Esophagus (tissue), 2 donors: Measurements from ENCODE around the gene BICDL2. TPM values are rescaled to one million over a fixed set of nuclear protein-coding genes. Genes with fewer than 3 reads are reported as not detected.

Experiments
- H3K27ac ChIP-seq, 2 donors: one replicate each; pipeline ENCODE4 v1.5.1; 2013; ENCODE audit warnings: low read depth in 2 of 2, mild to moderate bottlenecking in 2 of 2, inconsistent platforms in 1 of 2, low read length in 1 of 2, moderate library complexity in 1 of 2
- H3K27me3 ChIP-seq, 2 donors: one replicate each; pipeline ENCODE4 v1.6.1; 2013; ENCODE audit warnings: low read length in 2 of 2, control low read depth in 1 of 2, mild to moderate bottlenecking in 1 of 2; ENCODE audit not compliant: insufficient read depth in 2 of 2, control insufficient read depth in 1 of 2
- H3K36me3 ChIP-seq, 2 donors: one replicate each; pipeline ENCODE4 v1.6.1; 2013; ENCODE audit warnings: low read length in 1 of 2; ENCODE audit not compliant: control insufficient read depth in 2 of 2, insufficient read depth in 2 of 2
- H3K4me1 ChIP-seq, 2 donors: one replicate each; pipeline ENCODE4 v1.6.1; 2013; ENCODE audit warnings: low read length in 1 of 2; ENCODE audit not compliant: control insufficient read depth in 2 of 2, insufficient read depth in 2 of 2
- H3K4me3 ChIP-seq, 2 donors: one replicate each; pipeline ENCODE4 v1.5.1; 2013; ENCODE audit warnings: low read length in 2 of 2, mild to moderate bottlenecking in 2 of 2, low read depth in 1 of 2, moderate library complexity in 1 of 2
- H3K9me3 ChIP-seq, 2 donors: one replicate each; pipeline ENCODE4 v1.6.1; 2013; ENCODE audit warnings: mild to moderate bottlenecking in 2 of 2, low read depth in 1 of 2, low read length in 1 of 2, moderate library complexity in 1 of 2; ENCODE audit not compliant: control insufficient read depth in 2 of 2, insufficient read depth in 1 of 2
- WGBS, 2 donors: extraction: QIAGEN DNeasy Blood & Tissue Kit; methylation state at CpG; one replicate each; pipeline ENCODE4 v1.1.7; 2013; 5-methylcytosine and 5-hydroxymethylcytosine counted together
- polyA plus RNA-seq, 2 donors: library from polyadenylated mRNA; stranded (reverse); fragments of 200-250 nt; gene quantifications; one replicate each; pipeline ENCODE4 v1.2.3, GENCODE V29; 2013
- donor health status: healthy with polysubstance abuse.
- donor health status: Bipolar disorder and iron deficiency.

BICDL2 gene
- polyA plus RNA-seq, 2 donors = 144 to 149 TPM

DNA sequence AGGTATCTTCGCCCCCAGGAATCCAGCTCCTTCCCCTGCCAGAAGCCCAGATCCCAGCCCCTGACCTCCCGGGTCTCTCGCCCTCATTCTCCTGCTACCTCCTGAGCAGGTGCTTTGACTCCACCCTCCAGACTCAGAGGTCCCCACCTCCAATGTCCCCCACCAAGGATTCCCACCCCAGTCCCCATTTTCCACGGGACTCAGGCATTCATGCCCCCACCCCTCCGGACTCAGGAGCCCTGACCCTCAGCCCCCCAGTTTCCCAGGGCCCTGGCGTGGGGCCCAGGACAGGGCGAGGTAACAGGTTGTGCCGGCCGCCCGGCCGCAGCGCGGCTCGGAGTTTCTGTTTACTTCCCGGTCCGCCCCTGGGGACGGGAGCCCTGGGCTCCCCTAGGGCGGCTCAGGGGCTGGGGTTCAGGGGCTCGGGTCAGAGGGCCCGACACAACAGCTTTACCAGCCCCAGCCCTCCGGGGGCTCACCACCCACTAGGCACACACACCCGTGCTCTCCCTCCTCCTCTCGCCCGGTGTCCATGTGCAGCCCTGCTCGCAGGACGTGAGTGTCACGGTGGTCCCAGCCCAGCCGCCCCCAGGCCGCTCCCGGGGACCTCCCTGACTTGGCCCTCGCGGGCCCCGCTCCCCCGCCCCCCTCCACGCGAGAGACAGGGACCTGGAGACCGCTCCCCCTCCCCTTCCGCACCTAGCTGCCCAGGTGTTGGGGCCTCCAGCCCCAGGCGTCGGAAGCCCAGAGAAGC lies 595 bp downstream of the BICDL2 start:
- Histone ChIP-seq H3K4me3 (peak overlapping the region; percentile 61 to 69), H3K36me3 (peaks cover 0 to 4% of the 10 kb centered on the region in 2 donors), H3K9me3 (no peaks in the 10 kb centered on the region), H3K27ac (peak overlapping the region; percentile 84 to 85), H3K4me1 (peaks cover 4 to 5% of the 10 kb centered on the region in 2 donors), H3K27me3 (peaks cover 0 to 3% of the 10 kb centered on the region in 2 donors)
- 1 to 2% methylated on average over 36 to 40 of the region's 40 CpGs for WGBS, 2 donors

DNA sequence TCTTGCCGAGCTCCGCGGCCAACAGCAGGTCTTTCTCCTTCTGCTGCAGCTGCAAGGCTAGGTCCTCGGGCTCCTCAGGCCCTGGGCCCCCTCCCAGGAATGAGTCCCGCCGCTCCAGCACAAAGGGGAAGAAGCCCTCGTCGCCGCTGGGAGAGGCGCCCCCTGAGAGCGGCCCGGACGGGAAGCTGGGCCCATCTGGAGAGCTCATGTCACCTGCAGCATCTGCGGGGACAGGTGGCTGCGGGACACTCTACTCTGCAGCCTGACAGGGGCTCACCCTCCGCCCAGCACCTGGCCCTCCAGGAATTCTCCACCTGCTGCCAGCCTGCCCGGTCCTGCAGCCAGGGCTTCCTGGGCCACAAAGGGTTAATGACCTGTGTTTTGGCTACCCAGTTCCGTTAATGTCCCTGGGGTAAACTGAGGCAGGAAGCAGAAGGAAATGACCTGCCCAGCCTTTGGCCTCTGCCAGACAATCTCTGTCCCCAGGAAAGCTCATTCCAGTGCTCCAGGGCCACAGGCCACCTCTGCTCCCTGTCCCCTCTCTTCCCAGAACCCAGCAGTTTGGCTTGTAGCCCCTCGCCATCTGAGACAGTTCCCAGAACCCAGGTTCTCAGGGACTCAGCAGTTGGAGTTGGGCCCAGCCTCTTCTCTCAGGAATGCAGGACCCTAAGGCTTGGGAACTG lies 1.3 kb downstream of the BICDL2 start:
- H3K27ac ChIP-seq = peak overlapping the region; percentile 64 to 84
- peaks cover 4 to 5% of the 10 kb centered on the region in 2 donors for H3K4me1 ChIP-seq
- peaks cover 0 to 3% of the 10 kb centered on the region in 2 donors for H3K27me3 ChIP-seq
- H3K36me3 ChIP-seq = peaks cover 0 to 7% of the 10 kb centered on the region in 2 donors
- H3K9me3 ChIP-seq = no peaks in the 10 kb centered on the region
- H3K4me3 ChIP-seq = peak overlapping the region; percentile 61 to 69
- WGBS, 2 donors = 50 to 53% methylated on average over 17 to 19 of the region's 19 CpGs

DNA sequence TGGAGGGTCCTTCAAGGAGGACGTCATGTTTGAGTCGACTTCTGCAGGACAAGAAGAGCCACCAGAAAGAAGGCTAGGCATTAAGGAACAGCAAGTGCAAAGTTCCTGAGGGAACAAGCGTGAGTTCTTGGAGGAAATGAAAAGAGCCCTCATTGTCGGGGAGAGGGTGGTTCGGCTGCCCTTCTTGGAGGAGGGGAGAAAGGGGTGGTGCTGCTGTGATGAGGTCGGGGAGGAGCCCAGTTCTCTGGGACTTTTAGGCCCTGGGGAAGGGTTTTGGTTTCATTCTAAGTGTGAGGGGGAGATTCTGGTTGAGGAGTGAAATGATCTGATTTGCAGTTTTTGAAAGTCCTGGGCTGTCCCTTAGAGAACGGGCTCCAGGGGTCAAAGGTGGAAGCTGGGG lies 4.1 kb downstream of the BICDL2 start:
- 45 to 49% methylated on average over 7 of the region's 7 CpGs for WGBS, 2 donors
- Histone ChIP-seq H3K9me3 (peaks cover 0 to 3% of the 10 kb centered on the region in 2 donors), H3K36me3 (peaks cover 0 to 17% of the 10 kb centered on the region in 2 donors), H3K27ac (no peak overlapping the region), H3K27me3 (no peaks in the 10 kb centered on the region), H3K4me3 (no peak overlapping the region), H3K4me1 (peaks cover 7 to 20% of the 10 kb centered on the region in 2 donors)

DNA sequence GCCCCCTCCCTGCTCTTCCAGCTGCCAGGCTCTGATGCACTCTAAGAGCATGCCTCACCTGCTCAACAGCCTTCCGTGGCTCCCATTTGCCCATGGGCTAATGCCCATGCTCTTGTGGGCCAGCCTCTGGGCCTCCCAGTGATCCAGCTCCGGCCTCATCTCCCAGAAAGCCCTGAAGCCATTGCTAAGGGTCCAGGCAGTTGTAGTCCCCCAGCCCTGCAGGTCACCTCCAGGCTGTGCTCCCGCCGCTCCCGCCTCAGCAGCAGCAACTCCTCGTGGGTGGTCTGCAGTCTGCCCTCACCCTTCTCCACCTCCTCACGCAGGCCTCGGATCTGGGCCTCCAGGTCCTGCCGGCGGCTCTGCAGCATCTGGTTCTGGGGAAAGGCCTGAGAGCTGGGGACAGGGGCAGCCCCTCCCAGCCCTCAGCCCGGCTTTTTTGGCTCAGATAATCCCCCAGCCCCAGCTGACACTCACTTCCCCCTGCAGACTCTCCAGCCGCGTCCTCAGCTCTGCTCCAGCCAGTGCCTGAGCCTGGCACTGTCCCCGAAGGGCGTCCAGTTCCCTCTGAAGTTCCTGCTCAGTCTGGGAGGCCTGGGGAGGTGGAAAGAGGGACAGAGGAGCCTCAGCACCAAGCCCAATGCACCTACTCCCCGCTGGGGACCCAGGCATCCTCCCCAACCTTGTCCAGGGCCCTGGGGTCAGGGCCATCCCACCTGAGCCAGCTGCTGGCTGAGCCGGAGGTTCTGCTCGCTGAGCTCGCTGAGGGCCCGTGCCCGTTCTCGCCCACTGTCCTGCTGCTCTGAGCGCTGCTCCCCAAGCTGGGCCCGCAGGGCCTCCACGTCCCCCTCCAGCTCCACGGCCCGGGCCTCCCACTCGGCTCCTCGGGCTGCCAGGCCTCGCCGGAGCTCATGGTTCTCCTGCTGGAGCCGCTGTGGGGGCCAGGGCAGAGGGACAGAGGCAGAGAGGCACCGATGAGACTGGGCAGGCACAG lies 6.2 kb downstream of the BICDL2 start:
- no peak overlapping the region for H3K27ac ChIP-seq
- peaks cover 0 to 3% of the 10 kb centered on the region in 2 donors for H3K9me3 ChIP-seq
- H3K27me3 ChIP-seq = no peaks in the 10 kb centered on the region
- peaks cover 5 to 36% of the 10 kb centered on the region in 2 donors for H3K36me3 ChIP-seq
- peaks cover 7 to 19% of the 10 kb centered on the region in 2 donors for H3K4me1 ChIP-seq
- 75 to 79% methylated on average over 33 of the region's 33 CpGs for WGBS, 2 donors
- no peak overlapping the region for H3K4me3 ChIP-seq

DNA sequence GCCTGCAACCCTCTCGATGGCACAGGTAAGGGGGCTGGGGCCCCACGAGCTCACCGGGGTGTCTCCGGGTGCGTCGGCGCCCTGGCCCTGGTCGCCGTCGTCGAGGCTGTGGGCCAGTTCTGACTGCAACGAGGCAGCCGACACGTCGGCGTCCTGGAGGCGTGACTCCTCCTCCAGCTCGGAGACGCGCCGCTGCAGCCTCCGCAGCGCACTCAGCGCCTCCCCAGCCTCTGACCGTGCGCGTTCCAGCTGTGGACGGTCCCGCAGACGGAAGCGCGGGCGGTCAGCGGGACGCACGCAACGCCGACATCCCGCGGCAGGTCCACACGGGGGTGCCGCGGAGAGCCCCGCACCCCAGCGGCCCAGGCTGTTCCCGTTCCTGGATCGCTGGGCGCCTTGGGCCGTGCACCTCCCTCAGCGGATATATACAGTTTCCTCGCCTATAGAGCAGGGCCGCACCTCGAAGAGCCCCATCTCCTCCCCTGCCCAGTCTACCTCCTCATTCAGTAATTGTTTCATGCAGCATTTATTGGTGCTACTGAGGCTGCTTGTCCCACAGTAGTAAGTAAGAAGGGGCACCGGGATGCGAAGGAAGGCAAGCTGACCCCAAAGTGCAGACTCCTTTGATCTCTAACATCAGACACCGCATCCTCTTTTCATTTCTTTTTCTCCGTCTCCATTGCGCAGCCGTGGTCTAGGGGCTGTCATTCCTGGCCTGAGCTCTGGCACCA lies 7.1 kb downstream of the BICDL2 start:
- H3K27me3 ChIP-seq = no peaks in the 10 kb centered on the region
- H3K4me1 ChIP-seq = peaks cover 7 to 19% of the 10 kb centered on the region in 2 donors
- peak overlapping the region in 1 of 2 donors; percentile 3 for H3K4me3 ChIP-seq

DNA sequence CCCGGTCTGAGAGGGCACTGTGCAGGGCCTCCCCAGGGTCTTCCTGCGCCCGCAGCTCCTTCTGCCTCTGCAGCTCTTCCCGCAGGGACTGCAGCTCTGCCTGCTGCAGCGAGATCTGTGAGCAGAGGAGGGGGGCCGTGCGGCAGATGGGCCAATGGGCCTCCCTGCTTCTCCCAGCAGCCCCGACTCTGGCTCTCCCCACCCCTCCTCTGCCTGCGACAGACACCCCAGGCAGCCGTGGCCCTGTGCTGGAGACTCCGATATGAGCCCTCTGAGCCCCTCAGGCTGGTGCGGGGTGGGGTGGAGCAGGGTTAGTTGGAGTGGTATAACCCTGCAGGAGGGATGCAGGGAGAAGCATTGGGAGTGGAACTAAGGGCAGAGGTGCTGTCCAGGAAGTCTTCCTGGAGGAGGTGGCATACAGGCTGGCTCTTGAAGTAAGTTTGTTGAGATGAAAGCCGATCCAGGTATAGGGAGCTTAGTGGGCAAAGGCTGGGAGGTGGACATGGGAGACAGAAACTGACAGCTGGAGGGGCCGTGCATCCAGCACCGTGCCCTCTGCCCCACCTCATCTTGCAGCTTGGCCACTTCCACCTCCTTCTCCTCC lies 7.9 kb downstream of the BICDL2 start:
- 22 to 48% methylated on average over 15 of the region's 15 CpGs for WGBS, 2 donors
- Histone ChIP-seq H3K27me3 (no peaks in the 10 kb centered on the region), H3K4me1 (peaks cover 7 to 19% of the 10 kb centered on the region in 2 donors), H3K27ac (no peak overlapping the region), H3K36me3 (peaks cover 5 to 36% of the 10 kb centered on the region in 2 donors), H3K9me3 (peaks cover 0 to 3% of the 10 kb centered on the region in 2 donors), H3K4me3 (no peak overlapping the region)

More for the DNA sequence above, 7.1 kb downstream of the BICDL2 start:
- no peak overlapping the region for H3K27ac ChIP-seq
- H3K9me3 ChIP-seq = peaks cover 0 to 3% of the 10 kb centered on the region in 2 donors
- 8 to 33% methylated on average over 37 to 59 of the region's 59 CpGs for WGBS, 2 donors
- H3K36me3 ChIP-seq = peaks cover 5 to 36% of the 10 kb centered on the region in 2 donors

DNA sequence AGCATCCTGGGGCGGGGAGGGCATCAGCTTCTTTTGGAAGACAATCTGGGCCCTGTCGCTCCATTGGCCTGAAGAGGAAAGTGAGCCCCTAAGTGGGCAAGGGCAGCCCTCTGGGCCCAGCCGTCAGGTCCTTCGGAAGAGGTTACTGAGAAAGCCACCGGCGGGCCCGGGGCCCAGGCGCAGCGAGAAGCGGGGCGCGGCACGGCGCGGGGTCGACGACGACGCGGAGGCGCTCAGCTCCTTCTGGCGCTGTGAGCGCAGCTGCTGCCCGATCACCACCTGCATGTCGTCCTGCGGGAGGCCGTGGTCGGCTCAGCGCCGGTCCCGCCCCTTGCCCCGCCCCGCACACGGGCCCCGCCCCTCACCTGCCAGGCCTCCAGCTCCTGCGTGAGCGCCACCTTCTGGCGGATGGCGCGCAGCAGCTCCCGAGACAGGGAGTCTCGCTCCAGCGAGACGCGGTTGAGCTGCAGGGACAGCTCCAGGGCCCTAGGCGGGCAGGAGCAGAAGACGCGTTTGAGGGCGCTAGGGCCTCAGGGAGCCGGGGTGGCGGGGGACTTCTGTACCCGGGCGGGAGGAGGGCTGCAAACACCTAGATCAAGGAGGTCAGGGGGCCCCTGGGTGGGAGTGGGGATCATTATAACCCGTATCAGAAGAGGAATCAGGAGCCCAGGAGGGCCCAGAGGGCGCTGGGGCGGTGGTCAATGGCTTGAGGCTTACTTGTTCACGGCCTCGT lies 8.6 kb downstream of the BICDL2 start:
- H3K4me1 ChIP-seq = peaks cover 9 to 26% of the 10 kb centered on the region in 2 donors
- no peak overlapping the region for H3K4me3 ChIP-seq
- H3K36me3 ChIP-seq = peaks cover 5 to 36% of the 10 kb centered on the region in 2 donors
- peaks cover 0 to 3% of the 10 kb centered on the region in 2 donors for H3K9me3 ChIP-seq
- peak overlapping the region in 1 of 2 donors; percentile 23 for H3K27ac ChIP-seq
- WGBS, 2 donors = 14 to 17% methylated on average over 49 to 58 of the region's 58 CpGs
- H3K27me3 ChIP-seq = no peaks in the 10 kb centered on the region

DNA sequence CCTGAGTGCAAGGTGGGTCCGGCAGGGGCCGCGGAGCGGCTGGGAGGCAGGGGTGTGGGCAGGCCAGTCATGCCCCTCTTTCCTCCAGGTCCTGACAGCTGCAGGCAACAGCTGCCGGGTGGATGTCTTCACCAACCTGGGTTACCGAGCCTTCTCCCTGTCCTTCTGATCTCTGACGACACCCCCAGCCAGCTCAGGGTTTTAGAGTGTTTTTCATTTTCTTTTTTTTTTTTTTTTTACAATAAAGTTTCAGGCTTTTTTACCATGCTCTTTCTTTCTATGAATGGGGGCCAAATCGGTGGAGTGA lies 9.3 kb downstream of the BICDL2 start:
- no peak overlapping the region for H3K4me3 ChIP-seq
- no peaks in the 10 kb centered on the region for H3K27me3 ChIP-seq
- H3K27ac ChIP-seq = no peak overlapping the region
- H3K36me3 ChIP-seq = peaks cover 5 to 35% of the 10 kb centered on the region in 2 donors
- H3K4me1 ChIP-seq = peaks cover 14 to 33% of the 10 kb centered on the region in 2 donors
- 88 to 91% methylated on average over 8 of the region's 8 CpGs for WGBS, 2 donors
- peaks cover 0 to 3% of the 10 kb centered on the region in 2 donors for H3K9me3 ChIP-seq
